Upper lobe of right lung (tissue), 1 donor: ENCODE results near the gene CD207. TPM values are rescaled to one million over a fixed set of nuclear protein-coding genes. Genes with fewer than 3 reads are reported as not detected.
"Not testable (repeated sequence)": the region's sequence is repeated elsewhere in the genome, so short reads cannot be mapped to it uniquely, and the experiment has no call there.

Experiments used
- ATAC-seq: fragments of 200-7000 bp; cut with Tn5 transposase; one replicate; pipeline ENCODE4 v1.9.1; 2020; ENCODE audit warnings: mild to moderate bottlenecking, moderate library complexity
- DNase-seq: peaks from one replicate; pipeline ENCODE4 v3.0.0-alpha.2; 2020
- H3K27ac ChIP-seq: fragments of 200-600 bp; one replicate; pipeline ENCODE4 v1.8.0; 2022
- H3K27me3 ChIP-seq: fragments of 200-600 bp; one replicate; pipeline ENCODE4 v1.8.0; 2022; ENCODE audit warnings: mild to moderate bottlenecking
- H3K36me3 ChIP-seq: fragments of 200-600 bp; one replicate; pipeline ENCODE4 v1.8.0; 2022
- H3K4me1 ChIP-seq: fragments of 200-600 bp; one replicate; pipeline ENCODE4 v1.8.0; 2022
- H3K4me3 ChIP-seq: fragments of 200-600 bp; one replicate; pipeline ENCODE4 v1.8.0; 2022; ENCODE audit warnings: mild to moderate bottlenecking
- H3K9me3 ChIP-seq: fragments of 200-600 bp; one replicate; pipeline ENCODE4 v1.8.0; 2022
- CTCF ChIP-seq: fragments of 200-600 bp; IDR thresholded peaks from one replicate; pipeline ENCODE4 v1.8.0; 2022; ENCODE audit warnings: antibody characterized with exemption
- intact Hi-C: fragments of 100-400 bp; cut with DNase I; formaldehyde crosslinking; loops from one replicate; pipeline ENCODE4 v1.11.0; 2022
- long read RNA-seq: library from polyadenylated mRNA; unstranded; transcript quantifications from one replicate; pipeline ENCODE4 v2.0.0, GENCODE V29; 2021
- total RNA-seq: library from RNA; stranded (reverse); fragmentation: NEBNext Ultra II Directional; extraction: Animal tissue kit (Norgen Biotek cat#: 25700); gene quantifications from one replicate; pipeline ENCODE4 v1.2.1, GENCODE V29; 2021
- donor health status: DM: no; HTN: yes; CAD: no; lungs with severe emphysema.

The CD207 gene
- 3.6 TPM for total RNA-seq
- long read RNA-seq, partial matches to known transcripts: 1 of 5 reads
- long read RNA-seq, other reads (novel, unspliced or antisense): 1 of 5 reads

GRCh38 chr2:70835643-70836042 lies at the start of gene CD207:
CD207 (minus strand) TSS chr2:70835816; CDS start chr2:70835776, 40 bp downstream.
- intact Hi-C loops: no loop called here
- H3K27ac ChIP-seq: no peak within 1 kb of the TSS
- no peak within 1 kb of the TSS for H3K4me3 ChIP-seq
- no peaks in the 10 kb centered on the region for H3K4me1 ChIP-seq
- peak; percentile 41 for DNase-seq
- no peaks in the 10 kb centered on the region for H3K9me3 ChIP-seq
- no peaks in the 10 kb centered on the region for H3K36me3 ChIP-seq
- no peak for ATAC-seq
- no peak for TF ChIP-seq CTCF
- H3K27me3 ChIP-seq: no peaks in the 10 kb centered on the region

- intact Hi-C loops: loop anchor here (10.0 kb wide), 1 partner anchor 66 kb away; no protein-coding TSS in a partner anchor
Measured at GRCh38 chr2:70878543-70878942, 42.9 kb upstream of the CD207 start.

GRCh38 chr2:70876138-70876537 lies 40.5 kb upstream of the CD207 start:
- intact Hi-C loops: loop anchor here (10.0 kb wide), 1 partner anchor 69 kb away; no protein-coding TSS in a partner anchor
- H3K27ac ChIP-seq, ATAC-seq, DNase-seq, H3K4me1 ChIP-seq, H3K9me3 ChIP-seq, H3K36me3 ChIP-seq, H3K4me3 ChIP-seq: not testable (repeated sequence)
- H3K27me3 ChIP-seq: peaks cover 68% of the 10 kb centered on the region

More at GRCh38 chr2:70878543-70878942, 42.9 kb upstream of the CD207 start:
- H3K4me1 ChIP-seq, ATAC-seq, H3K4me3 ChIP-seq, H3K9me3 ChIP-seq, H3K36me3 ChIP-seq, DNase-seq, H3K27ac ChIP-seq: not testable (repeated sequence)
- H3K27me3 ChIP-seq: peaks cover 61% of the 10 kb centered on the region

GRCh38 chr2:70873541-70873940 lies 37.9 kb upstream of the CD207 start:
- Histone ChIP-seq H3K36me3 (no peaks in the 10 kb centered on the region), H3K27me3 (peaks cover 59% of the 10 kb centered on the region)
- intact Hi-C loops: loop anchor here (10.0 kb wide), 1 partner anchor 71 kb away; no protein-coding TSS in a partner anchor

GRCh38 chr2:70871398-70872211 lies 36.0 kb upstream of the CD207 start:
- Histone ChIP-seq H3K9me3 (no peaks in the 10 kb centered on the region), H3K27me3 (peaks cover 55% of the 10 kb centered on the region), H3K4me3 (no peak overlapping the region), H3K36me3 (no peaks in the 10 kb centered on the region), H3K4me1 (peaks cover 3% of the 10 kb centered on the region), H3K27ac (no peak overlapping the region)
- intact Hi-C loops: loop anchor here (10.0 kb wide), 1 partner anchor 73 kb away; no protein-coding TSS in a partner anchor
- ATAC-seq (peak; percentile 99), DNase-seq (peak; percentile 94)
- peak; percentile 90 for TF ChIP-seq CTCF

More at GRCh38 chr2:70873541-70873940, 37.9 kb upstream of the CD207 start:
- peaks cover 3% of the 10 kb centered on the region for H3K4me1 ChIP-seq
- ATAC-seq (no peak), DNase-seq (no peak)
- TF ChIP-seq CTCF: no peak
- H3K27ac ChIP-seq: no peak overlapping the region
- no peak overlapping the region for H3K4me3 ChIP-seq
- H3K9me3 ChIP-seq: no peaks in the 10 kb centered on the region

- H3K9me3 ChIP-seq: no peaks in the 10 kb centered on the region
- no peak for TF ChIP-seq CTCF
- intact Hi-C loops: loop anchor here (10.0 kb wide), 1 partner anchor 74 kb away; no protein-coding TSS in a partner anchor
- H3K36me3 ChIP-seq: no peaks in the 10 kb centered on the region
- peaks cover 47% of the 10 kb centered on the region for H3K27me3 ChIP-seq
- ATAC-seq (no peak), DNase-seq (no peak)
- H3K27ac ChIP-seq: no peak overlapping the region
- peaks cover 3% of the 10 kb centered on the region for H3K4me1 ChIP-seq
- H3K4me3 ChIP-seq: no peak overlapping the region
Measured at GRCh38 chr2:70870790-70871189, 35.2 kb upstream of the CD207 start.
